Liver (tissue), 9 donors: ENCODE results near the gene SERPING1. TPM values are rescaled to one million over a fixed set of nuclear protein-coding genes. Genes with fewer than 3 reads are reported as not detected.
A peak's percentile ranks its signal among the peaks of the same experiment; 100 is the strongest.

Experiments used
- DNase-seq: peaks from one replicate; pipeline ENCODE4 v3.0.0-alpha.2; 2017; ENCODE audit warnings: low spot score
- H3K27ac ChIP-seq, 2 donors: one replicate each; pipeline ENCODE4 v1.7.0; 2013; ENCODE audit warnings: inconsistent platforms in 2 of 2, low read length in 2 of 2, control low read depth in 1 of 2, low read depth in 1 of 2, mild to moderate bottlenecking in 1 of 2
- H3K27me3 ChIP-seq, 4 donors: one replicate each; pipeline versions ENCODE4 v1.6.1 to v1.7.0; 2013; ENCODE audit warnings: low read length in 3 of 4, inconsistent platforms in 1 of 4, mild to moderate bottlenecking in 1 of 4, moderate library complexity in 1 of 4; ENCODE audit not compliant: control insufficient read depth in 4 of 4, insufficient read depth in 4 of 4
- H3K36me3 ChIP-seq, 4 donors: one replicate each; pipeline versions ENCODE4 v1.6.1 to v1.7.0; 2013; ENCODE audit warnings: low read length in 3 of 4, mild to moderate bottlenecking in 3 of 4, low read depth in 1 of 4, moderate library complexity in 1 of 4; ENCODE audit not compliant: control insufficient read depth in 4 of 4, insufficient read depth in 3 of 4
- H3K4me1 ChIP-seq, 4 donors: one replicate each; pipeline versions ENCODE4 v1.6.1 to v1.7.0; 2013; ENCODE audit warnings: low read length in 3 of 4, mild to moderate bottlenecking in 3 of 4, moderate library complexity in 1 of 4; ENCODE audit not compliant: control insufficient read depth in 4 of 4, insufficient read depth in 4 of 4
- H3K4me3 ChIP-seq, 3 donors: one replicate each; pipeline versions ENCODE4 v1.6.1 to v1.7.0; 2013; ENCODE audit warnings: low read length in 3 of 3, control low read depth in 1 of 3, low read depth in 1 of 3, mild to moderate bottlenecking in 1 of 3
- H3K9ac ChIP-seq, 2 donors: one replicate each; pipeline ENCODE4 v1.7.0; 2013; ENCODE audit warnings: low read length in 2 of 2, mild to moderate bottlenecking in 2 of 2, moderate library complexity in 2 of 2, control low read depth in 1 of 2, low read depth in 1 of 2
- H3K9me3 ChIP-seq, 4 donors: one replicate each; pipeline versions ENCODE4 v1.6.1 to v1.7.0; 2013; ENCODE audit warnings: low read length in 3 of 4; ENCODE audit not compliant: control insufficient read depth in 4 of 4
- ATF3 ChIP-seq: IDR thresholded peaks from 2 replicates; pipeline ENCODE4 v1.6.1; 2016; ENCODE audit warnings: antibody characterized with exemption
- CTCF ChIP-seq: fragments of 150-350 bp; IDR thresholded peaks from 2 replicates; pipeline ENCODE4 v1.5.1; 2017; ENCODE audit warnings: improper control_type of control experiment, low read depth, low read length; ENCODE audit not compliant: missing input control
- EGR1 ChIP-seq, 2 donors: IDR thresholded peaks; 2 replicates each; pipeline ENCODE4 v1.6.1; 2016 to 2018; ENCODE audit warnings: antibody characterized with exemption in 2 of 2, low read depth in 2 of 2
- FOXA1 ChIP-seq: IDR thresholded peaks from 2 replicates; pipeline ENCODE4 v1.6.1; 2016; ENCODE audit warnings: antibody characterized with exemption
- FOXA2 ChIP-seq: IDR thresholded peaks from 2 replicates; pipeline ENCODE4 v1.6.1; 2016; ENCODE audit warnings: antibody characterized with exemption
- GABPA ChIP-seq, 2 donors: IDR thresholded peaks in 1 of 2; conservative IDR thresholded peaks in 1 of 2; 2 replicates each; pipeline ENCODE4 v1.6.1; 2016; ENCODE audit warnings: antibody characterized with exemption in 2 of 2, mild to moderate bottlenecking in 1 of 2, moderate library complexity in 1 of 2
- HNF4A ChIP-seq, 2 donors: conservative IDR thresholded peaks; 2 replicates each; pipeline ENCODE4 v1.6.1; 2016; ENCODE audit warnings: antibody characterized with exemption in 2 of 2, mild to moderate bottlenecking in 2 of 2
- HNF4G ChIP-seq: IDR thresholded peaks from 2 replicates; pipeline ENCODE4 v1.6.1; 2016; ENCODE audit warnings: antibody characterized with exemption
- JUND ChIP-seq, 2 donors: IDR thresholded peaks; 2 replicates each; pipeline ENCODE4 v1.6.1; 2016; ENCODE audit warnings: antibody characterized with exemption in 2 of 2
- MAX ChIP-seq: IDR thresholded peaks from 2 replicates; pipeline ENCODE4 v1.6.1; 2016; ENCODE audit warnings: antibody characterized with exemption
- NR2F2 ChIP-seq: IDR thresholded peaks from 2 replicates; pipeline ENCODE4 v1.6.1; 2016; ENCODE audit warnings: antibody characterized with exemption
- RXRA ChIP-seq, 2 donors: IDR thresholded peaks; 2 replicates each; pipeline ENCODE4 v1.6.1; 2017 to 2018; ENCODE audit warnings: antibody characterized with exemption in 2 of 2, mild to moderate bottlenecking in 1 of 2
- SP1 ChIP-seq: IDR thresholded peaks from 2 replicates; pipeline ENCODE4 v1.6.1; 2018; ENCODE audit warnings: antibody characterized with exemption, mild to moderate bottlenecking
- YY1 ChIP-seq: IDR thresholded peaks from 2 replicates; pipeline ENCODE4 v1.6.1; 2016; ENCODE audit warnings: antibody characterized with exemption, mild to moderate bottlenecking
- ZBTB33 ChIP-seq: IDR thresholded peaks from 2 replicates; pipeline ENCODE4 v1.6.1; 2016; ENCODE audit warnings: antibody characterized with exemption
- WGBS: extraction: QIAGEN DNeasy Blood & Tissue Kit; methylation state at CpG from one replicate; pipeline ENCODE4 v1.1.7; 2013; 5-methylcytosine and 5-hydroxymethylcytosine counted together
- polyA plus RNA-seq, 2 donors: library from polyadenylated mRNA; stranded (reverse) in 1 of 2; unstranded in 1 of 2; fragments of 200-250 nt in 1 of 2; fragments of >200 nt in 1 of 2; fragmentation: Nextera tagmentation in 1 of 2; extraction: Ambion mirVana in 1 of 2; gene quantifications; one replicate each; pipeline versions ENCODE4 v1.2.1 to v1.2.3, GENCODE V29; 2013 to 2015
- total RNA-seq, 2 donors: library from RNA; depleted of rRNA; stranded (reverse); fragments of >200 nt; gene quantifications; one replicate each; pipeline ENCODE4 v1.2.3, GENCODE V29; 2014
- donor health status: healthy.
- donor health status: healthy.
- donor health status: healthy.
- donor health status: healthy.
- donor health status: healthy.

The SERPING1 gene
- total and polyA plus RNA-seq, 4 donors: 235 to 2,911 (median 1,514) TPM

GRCh38 chr11:57645689-57646085 is 48.2 kb downstream of the SERPING1 start:
- Histone ChIP-seq H3K4me3 (no peak overlapping the region), H3K36me3 (no peaks in the 10 kb centered on the region), H3K4me1 (peaks cover 1 to 23% (median 11%) of the 10 kb centered on the region in 4 donors), H3K9ac (no peak overlapping the region), H3K27me3 (peaks cover 0 to 7% (median 1%) of the 10 kb centered on the region in 4 donors), H3K27ac (no peak overlapping the region), H3K9me3 (no peaks in the 10 kb centered on the region)
- peak; percentile 62 for DNase-seq
- WGBS: 49% methylated on average over 5 of the region's 5 CpGs
- TF ChIP-seq SP1 (no peak), HNF4A (conservative IDR thresholded peaks at IDR 0.05) (no peak), ATF3 (no peak), JUND (IDR thresholded peaks at IDR 0.05) (no peak), HNF4G (no peak), GABPA (IDR thresholded peaks at IDR 0.05 in 1 of 2, conservative IDR thresholded peaks at IDR 0.05 in 1 of 2) (no peak), NR2F2 (no peak), MAX (no peak), RXRA (IDR thresholded peaks at IDR 0.05) (no peak)

GRCh38 chr11:57646194-57646798 is 48.8 kb downstream of the SERPING1 start:
- H3K4me1 ChIP-seq: peaks cover 0 to 18% (median 6%) of the 10 kb centered on the region in 4 donors
- WGBS: 57% methylated on average over 10 of the region's 10 CpGs
- peak; percentile 50 for DNase-seq
- TF ChIP-seq EGR1 (IDR thresholded peaks at IDR 0.05; ENCODE audit: low read depth in 2 of 2) (no peak), YY1 (no peak)
- no peaks in the 10 kb centered on the region for H3K9me3 ChIP-seq
- H3K9ac ChIP-seq: no peak overlapping the region
- H3K36me3 ChIP-seq: no peaks in the 10 kb centered on the region
- no peak overlapping the region for H3K27ac ChIP-seq
- no peak overlapping the region for H3K4me3 ChIP-seq
- H3K27me3 ChIP-seq: peaks cover 0 to 7% (median 1%) of the 10 kb centered on the region in 4 donors

GRCh38 chr11:57646799-57647303 is 49.4 kb downstream of the SERPING1 start:
- Histone ChIP-seq H3K27me3 (peaks cover 0 to 7% (median 1%) of the 10 kb centered on the region in 4 donors), H3K4me1 (peaks cover 0 to 18% (median 5%) of the 10 kb centered on the region in 4 donors), H3K9me3 (no peaks in the 10 kb centered on the region), H3K4me3 (no peak overlapping the region), H3K9ac (no peak overlapping the region), H3K27ac (no peak overlapping the region), H3K36me3 (no peaks in the 10 kb centered on the region)
- DNase-seq: peak; percentile 65
- TF ChIP-seq ZBTB33: no peak
- no peak for TF ChIP-seq CTCF
- TF ChIP-seq FOXA2: no peak
- TF ChIP-seq FOXA1: no peak
- TF ChIP-seq EGR1 (IDR thresholded peaks at IDR 0.05; ENCODE audit: low read depth in 2 of 2): no peak
- no peak for TF ChIP-seq MAX
- no peak for TF ChIP-seq NR2F2
- WGBS: 20% methylated on average over 23 of the region's 23 CpGs
